AG08395 (cell line): ENCODE results near the gene SLC26A9.
A peak's percentile ranks its signal among the peaks of the same experiment; 100 is the strongest.
"Not testable (repeated sequence)": the region's sequence is repeated elsewhere in the genome, so short reads cannot be mapped to it uniquely, and the experiment has no call there.

Experiments
- DNase-seq: peaks from one replicate; pipeline ENCODE4 v3.0.0; 2012; ENCODE audit warnings: mixed read lengths, low spot score

Gene SLC26A9

GRCh38 chr1:205891481-205891880 is 51.8 kb downstream of the SLC26A9 start:
- not testable (repeated sequence) for DNase-seq

- not testable (repeated sequence) for DNase-seq
Observed at GRCh38 chr1:205890631-205891030, 52.6 kb downstream of the SLC26A9 start.

GRCh38 chr1:205889706-205890105 is 53.5 kb downstream of the SLC26A9 start:
- DNase-seq: peak; percentile 69

GRCh38 chr1:205889006-205889405 is 54.2 kb downstream of the SLC26A9 start:
- not testable (repeated sequence) for DNase-seq

- DNase-seq: no peak
Observed at GRCh38 chr1:205883792-205884191, 59.5 kb downstream of the SLC26A9 start.

- no peak for DNase-seq
Observed at GRCh38 chr1:205880923-205881322, 62.3 kb downstream of the SLC26A9 start.

- no peak for DNase-seq
Observed at GRCh38 chr1:205879974-205880373, 63.3 kb downstream of the SLC26A9 start.

GRCh38 chr1:205878026-205878425 is 65.2 kb downstream of the SLC26A9 start:
- DNase-seq: no peak

- DNase-seq: not testable (repeated sequence)
Observed at GRCh38 chr1:205873148-205873547, 70.1 kb downstream of the SLC26A9 start.

- DNase-seq: no peak
Observed at GRCh38 chr1:205870236-205870635, 73.0 kb downstream of the SLC26A9 start.
